ENCODE measurements around the gene RTF1.

The RTF1 gene

GRCh38 chr15:41396111-41396510 is 20.8 kb upstream of the RTF1 start:
- H3K4me3 ChIP-seq (ENCODE audit: low read depth, low read length), result no peak overlapping the region
- TF ChIP-seq CTCF (IDR thresholded peaks at IDR 0.05; ENCODE audit: borderline replicate concordance, insufficient read depth, low read depth, low read length), result no peak

GRCh38 chr15:41401904-41402267 is 15.0 kb upstream of the RTF1 start:
- TF ChIP-seq CTCF (IDR thresholded peaks at IDR 0.05; ENCODE audit: borderline replicate concordance, insufficient read depth, low read depth, low read length), result no peak
- H3K4me3 ChIP-seq (ENCODE audit: low read depth, low read length), result peak overlapping the region; percentile 74

GRCh38 chr15:41407341-41407740 is 9.6 kb upstream of the RTF1 start:
- no peak for TF ChIP-seq CTCF (IDR thresholded peaks at IDR 0.05; ENCODE audit: borderline replicate concordance, insufficient read depth, low read depth, low read length)
- H3K4me3 ChIP-seq (ENCODE audit: low read depth, low read length), result no peak overlapping the region

- TF ChIP-seq CTCF (IDR thresholded peaks at IDR 0.05; ENCODE audit: borderline replicate concordance, insufficient read depth, low read depth, low read length), result no peak
Measured at GRCh38 chr15:41408234-41408641, 8.7 kb upstream of the RTF1 start.

GRCh38 chr15:41411031-41411430 is 5.9 kb upstream of the RTF1 start:
- TF ChIP-seq CTCF (IDR thresholded peaks at IDR 0.05; ENCODE audit: borderline replicate concordance, insufficient read depth, low read depth, low read length), result no peak

More at GRCh38 chr15:41408234-41408641, 8.7 kb upstream of the RTF1 start:
- no peak overlapping the region for H3K4me3 ChIP-seq (ENCODE audit: low read depth, low read length)

GRCh38 chr15:41411441-41411840 is 5.5 kb upstream of the RTF1 start:
- no peak for TF ChIP-seq CTCF (IDR thresholded peaks at IDR 0.05; ENCODE audit: borderline replicate concordance, insufficient read depth, low read depth, low read length)
- H3K4me3 ChIP-seq (ENCODE audit: low read depth, low read length), result no peak overlapping the region

More at GRCh38 chr15:41411031-41411430, 5.9 kb upstream of the RTF1 start:
- H3K4me3 ChIP-seq (ENCODE audit: low read depth, low read length), result no peak overlapping the region

GRCh38 chr15:41416128-41416741 is 660 bp upstream of the RTF1 start:
- H3K4me3 ChIP-seq (ENCODE audit: low read depth, low read length), result peak overlapping the region; percentile 95
- TF ChIP-seq CTCF (IDR thresholded peaks at IDR 0.05; ENCODE audit: borderline replicate concordance, insufficient read depth, low read depth, low read length), result no peak

Data from GM12875 (cell line).